Right atrium auricular region (tissue), 2 donors: Measurements from ENCODE around the gene P2RX7. TPM values are rescaled to one million over a fixed set of nuclear protein-coding genes. Genes with fewer than 3 reads are reported as not detected.
A peak's percentile ranks its signal among the peaks of the same experiment; 100 is the strongest.
"Not testable (repeated sequence)": the region's sequence is repeated elsewhere in the genome, so short reads cannot be mapped to it uniquely, and the experiment has no call there.

Experiments used
- DNase-seq: peaks from one replicate; pipeline ENCODE4 v3.0.0-alpha.2; 2019; ENCODE audit warnings: low spot score
- H3K27ac ChIP-seq, 2 donors: fragments of 200-600 bp; sonication (generic); 1 replicate in 1 of 2; 2 replicates in 1 of 2; pipeline ENCODE4 v1.5.1; 2016 to 2019
- H3K27me3 ChIP-seq, 2 donors: fragments of 200-600 bp; sonication (generic); one replicate each; pipeline versions ENCODE4 v1.5.1 to v1.6.0; 2017 to 2019
- H3K36me3 ChIP-seq: fragments of 200-600 bp; sonication (generic); one replicate; pipeline ENCODE4 v1.5.1; 2016
- H3K4me1 ChIP-seq, 2 donors: fragments of 200-600 bp; sonication (generic); one replicate each; pipeline versions ENCODE4 v1.5.1 to v1.6.0; 2017 to 2019
- H3K4me3 ChIP-seq, 2 donors: fragments of 200-600 bp; sonication (generic); 1 replicate in 1 of 2; 2 replicates in 1 of 2; pipeline ENCODE4 v1.5.1; 2017 to 2019; ENCODE audit warnings: mild to moderate bottlenecking in 1 of 2, moderate library complexity in 1 of 2
- H3K9me3 ChIP-seq, 2 donors: fragments of 200-600 bp; sonication (generic); one replicate each; pipeline ENCODE4 v1.5.1; 2019
- total RNA-seq, 2 donors: library from RNA; depleted of rRNA; stranded (reverse); fragments of >200 nt; gene quantifications; one replicate each; pipeline ENCODE4 v1.1.0, GENCODE V29; 2016
- TF ChIP-seq, protein P1 (sequence below), 2 donors: fragments of 200-600 bp; sonication (generic); IDR thresholded peaks; one replicate each; pipeline ENCODE4 v1.5.1; 2019; ENCODE audit warnings: antibody characterized with exemption in 2 of 2

Gene P2RX7
- total RNA-seq, 2 donors from 2014 or later: 1.3 to 1.9 TPM

- no peak for DNase-seq
- H3K4me1 ChIP-seq: no peaks in the 10 kb centered on the region
- H3K9me3 ChIP-seq: no peaks in the 10 kb centered on the region
- H3K36me3 ChIP-seq: no peaks in the 10 kb centered on the region
- no peak overlapping the region for H3K4me3 ChIP-seq
- H3K27me3 ChIP-seq: no peaks in the 10 kb centered on the region
- TF ChIP-seq, protein P1, sequence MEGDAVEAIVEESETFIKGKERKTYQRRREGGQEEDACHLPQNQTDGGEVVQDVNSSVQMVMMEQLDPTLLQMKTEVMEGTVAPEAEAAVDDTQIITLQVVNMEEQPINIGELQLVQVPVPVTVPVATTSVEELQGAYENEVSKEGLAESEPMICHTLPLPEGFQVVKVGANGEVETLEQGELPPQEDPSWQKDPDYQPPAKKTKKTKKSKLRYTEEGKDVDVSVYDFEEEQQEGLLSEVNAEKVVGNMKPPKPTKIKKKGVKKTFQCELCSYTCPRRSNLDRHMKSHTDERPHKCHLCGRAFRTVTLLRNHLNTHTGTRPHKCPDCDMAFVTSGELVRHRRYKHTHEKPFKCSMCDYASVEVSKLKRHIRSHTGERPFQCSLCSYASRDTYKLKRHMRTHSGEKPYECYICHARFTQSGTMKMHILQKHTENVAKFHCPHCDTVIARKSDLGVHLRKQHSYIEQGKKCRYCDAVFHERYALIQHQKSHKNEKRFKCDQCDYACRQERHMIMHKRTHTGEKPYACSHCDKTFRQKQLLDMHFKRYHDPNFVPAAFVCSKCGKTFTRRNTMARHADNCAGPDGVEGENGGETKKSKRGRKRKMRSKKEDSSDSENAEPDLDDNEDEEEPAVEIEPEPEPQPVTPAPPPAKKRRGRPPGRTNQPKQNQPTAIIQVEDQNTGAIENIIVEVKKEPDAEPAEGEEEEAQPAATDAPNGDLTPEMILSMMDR (IDR thresholded peaks at IDR 0.05): no peak
- H3K27ac ChIP-seq: no peak overlapping the region
Observed at GRCh38 chr12:121142171-121142950, 9.7 kb downstream of the P2RX7 start.

GRCh38 chr12:121144416-121144914 lies 11.8 kb downstream of the P2RX7 start:
- Histone ChIP-seq H3K9me3 (no peaks in the 10 kb centered on the region), H3K27ac (peak overlapping the region in 1 of 2 donors; percentile 16), H3K36me3 (no peaks in the 10 kb centered on the region), H3K27me3 (no peaks in the 10 kb centered on the region), H3K4me3 (no peak overlapping the region), H3K4me1 (no peaks in the 10 kb centered on the region)
- no peak for DNase-seq
- TF ChIP-seq, protein P1 (IDR thresholded peaks at IDR 0.05): no peak

DNA sequence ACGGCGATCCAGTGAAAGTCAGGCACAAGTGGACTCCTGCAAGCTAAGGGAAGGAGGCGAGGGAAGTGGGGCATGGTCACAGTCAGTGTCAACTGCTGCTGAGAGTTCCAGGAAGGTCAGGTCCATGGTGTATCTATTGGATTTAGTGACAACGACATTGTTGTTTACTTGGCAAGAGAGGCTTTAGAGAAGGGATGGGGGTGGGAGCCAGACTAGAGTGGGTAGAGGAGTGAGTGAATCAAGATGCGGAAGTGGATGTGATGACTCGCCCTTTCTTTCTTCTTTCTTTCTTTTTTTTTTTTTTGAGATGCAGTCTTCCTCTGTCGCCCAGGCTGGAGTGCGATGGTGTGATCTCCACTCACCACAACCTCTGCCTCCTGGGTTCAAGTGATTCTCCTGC lies 12.5 kb downstream of the P2RX7 start:
- no peaks in the 10 kb centered on the region for H3K27me3 ChIP-seq
- H3K27ac ChIP-seq: no peak overlapping the region
- no peaks in the 10 kb centered on the region for H3K36me3 ChIP-seq
- TF ChIP-seq, protein P1 (IDR thresholded peaks at IDR 0.05): no peak
- no peak for DNase-seq
- H3K4me1 ChIP-seq: no peaks in the 10 kb centered on the region
- no peak overlapping the region for H3K4me3 ChIP-seq
- H3K9me3 ChIP-seq: no peaks in the 10 kb centered on the region

- not testable (repeated sequence) for DNase-seq, H3K27ac ChIP-seq, H3K4me1 ChIP-seq, H3K4me3 ChIP-seq, H3K9me3 ChIP-seq, H3K36me3 ChIP-seq, H3K27me3 ChIP-seq
Observed at GRCh38 chr12:121149289-121149688, 16.6 kb downstream of the P2RX7 start.

GRCh38 chr12:121154793-121155375 lies 22.2 kb downstream of the P2RX7 start:
- H3K4me1 ChIP-seq: no peaks in the 10 kb centered on the region
- H3K4me3 ChIP-seq: no peak overlapping the region
- no peak overlapping the region for H3K27ac ChIP-seq
- no peaks in the 10 kb centered on the region for H3K36me3 ChIP-seq
- TF ChIP-seq, protein P1 (IDR thresholded peaks at IDR 0.05): no peak
- no peaks in the 10 kb centered on the region for H3K27me3 ChIP-seq
- H3K9me3 ChIP-seq: peaks cover 0 to 8% of the 10 kb centered on the region in 2 donors
- DNase-seq: no peak

- no peak overlapping the region for H3K27ac ChIP-seq
- H3K9me3 ChIP-seq: peaks cover 0 to 8% of the 10 kb centered on the region in 2 donors
- H3K36me3 ChIP-seq: no peaks in the 10 kb centered on the region
- DNase-seq: no peak
- no peak overlapping the region for H3K4me3 ChIP-seq
- H3K4me1 ChIP-seq: no peaks in the 10 kb centered on the region
- TF ChIP-seq, protein P1 (IDR thresholded peaks at IDR 0.05): no peak
- no peaks in the 10 kb centered on the region for H3K27me3 ChIP-seq
Observed at GRCh38 chr12:121156365-121156764, 23.7 kb downstream of the P2RX7 start.
